Endothelial cell of umbilical vein (primary cell): Measurements from ENCODE around the gene GAS7. TPM values are rescaled to one million over a fixed set of nuclear protein-coding genes. Genes with fewer than 3 reads are reported as not detected.

Source experiments
- BruUV-seq: library from RNA; stranded (reverse); fragments of 400-500 nt; replicated peaks from 2 replicates; lab custom pipeline; 2021; lab: Mats Ljungman, UMichigan
- CTCF ChIA-PET: fragments of 300-600, 350-600 bp; sonication (Branson Sonifier 250); formaldehyde crosslinking; loops from one replicate; lab custom pipeline; 2021; ENCODE audit warnings: antibody characterized with exemption, inconsistent platforms; lab: Charles Lee
- POLR2A ChIA-PET: fragments of 300-600, 350-600 bp; sonication (Branson Sonifier 250); formaldehyde crosslinking; loops from one replicate; lab custom pipeline; 2021; ENCODE audit warnings: antibody characterized with exemption, inconsistent platforms; lab: Charles Lee
- DNase-seq: peaks from one replicate; pipeline ENCODE4 v3.0.0-alpha.2; 2011; ENCODE audit warnings: low read depth, low spot score
- FAIRE-seq: peaks from 2 replicates; lab custom pipeline; 2011; peaks lifted over from hg19 to GRCh38; lab: Jason Lieb, UNC
- H2AFZ ChIP-seq: 2 replicates; pipeline ENCODE4 v1.6.0; 2012; ENCODE audit warnings: low read depth, low read length, control low read depth, inconsistent platforms
- H3K27ac ChIP-seq: 2 replicates; pipeline ENCODE4 v1.5.1; 2011; ENCODE audit warnings: low read depth, mild to moderate bottlenecking, control low read depth, low read length, moderate library complexity; ENCODE audit not compliant: insufficient read depth
- H3K27me3 ChIP-seq, 2 experiments: 2 replicates each; pipeline versions ENCODE4 v1.6.0 to v1.6.1; 2011; ENCODE audit warnings: low read length in 2 of 2, mixed read lengths in 1 of 2; ENCODE audit not compliant: control insufficient read depth in 2 of 2, insufficient read depth in 2 of 2
- H3K36me3 ChIP-seq, 2 experiments: 2 replicates in 1 of 2; 3 replicates in 1 of 2; pipeline ENCODE4 v1.5.1; 2011; ENCODE audit warnings: low read length in 2 of 2, mild to moderate bottlenecking in 1 of 2, moderate library complexity in 1 of 2; ENCODE audit not compliant: control insufficient read depth in 2 of 2, insufficient read depth in 2 of 2; ENCODE audit errors: extremely low read depth in 1 of 2
- H3K4me1 ChIP-seq: 3 replicates; pipeline ENCODE4 v1.5.1; 2011; ENCODE audit warnings: mild to moderate bottlenecking, low read length; ENCODE audit not compliant: control insufficient read depth, insufficient read depth; ENCODE audit errors: extremely low read depth
- H3K4me2 ChIP-seq: 2 replicates; pipeline ENCODE4 v1.6.1; 2011; ENCODE audit warnings: low read length, control low read depth, mixed read lengths; ENCODE audit not compliant: insufficient read depth
- H3K4me3 ChIP-seq, 3 experiments: fragments of 200-600 bp in 1 of 3; sonication (generic), shearing (Covaris generic) in 1 of 3; replicated peaks in 1 of 3; 2 replicates each; pipeline ENCODE4 v1.5.1; 2011 to 2016; ENCODE audit warnings: control low read depth in 3 of 3, low read length in 3 of 3, mild to moderate bottlenecking in 2 of 3, inconsistent platforms in 1 of 3, low read depth in 1 of 3, moderate library complexity in 1 of 3; ENCODE audit not compliant: insufficient read depth in 1 of 3
- H3K79me2 ChIP-seq: 2 replicates; pipeline ENCODE4 v1.6.0; 2012; ENCODE audit warnings: low read length, inconsistent platforms; ENCODE audit not compliant: control insufficient read depth, insufficient read depth
- H3K9ac ChIP-seq: replicated peaks from 2 replicates; pipeline ENCODE3; 2011; ENCODE audit warnings: low read length, control low read depth; ENCODE audit not compliant: insufficient read depth; ENCODE audit errors: extremely low read depth
- H3K9me1 ChIP-seq: replicated peaks from 3 replicates; pipeline ENCODE4 v1.6.0; 2011; ENCODE audit warnings: mild to moderate bottlenecking, low read length; ENCODE audit not compliant: control insufficient read depth, insufficient read depth; ENCODE audit errors: extremely low read depth
- H3K9me3 ChIP-seq: replicated peaks from 2 replicates; pipeline ENCODE4 v1.5.1; 2012; ENCODE audit warnings: low read length, inconsistent platforms; ENCODE audit not compliant: control insufficient read depth, insufficient read depth
- H4K20me1 ChIP-seq: replicated peaks from 2 replicates; pipeline ENCODE3; 2011; ENCODE audit warnings: mild to moderate bottlenecking, low read length; ENCODE audit not compliant: control insufficient read depth, insufficient read depth; ENCODE audit errors: extremely low read depth
- CTCF ChIP-seq, 2 donors: IDR thresholded peaks; 1 replicate in 1 of 2; 2 replicates in 1 of 2; pipeline ENCODE4 v1.5.1; 2011; ENCODE audit warnings: low read length in 2 of 2, mild to moderate bottlenecking in 2 of 2, moderate library complexity in 2 of 2, control low read depth in 1 of 2, inconsistent platforms in 1 of 2, low read depth in 1 of 2; ENCODE audit not compliant: insufficient read depth in 1 of 2; ENCODE audit errors: extremely low read depth in 1 of 2
- EZH2 ChIP-seq: IDR thresholded peaks from 2 replicates; pipeline ENCODE4 v1.6.1; 2012; ENCODE audit warnings: borderline replicate concordance, low read depth, mild to moderate bottlenecking, moderate library complexity, low read length, inconsistent platforms; ENCODE audit not compliant: severe bottlenecking
- FOS ChIP-seq: IDR thresholded peaks from 2 replicates; pipeline ENCODE4 v1.6.1; 2011; ENCODE audit warnings: mild to moderate bottlenecking, low read length, moderate library complexity, borderline replicate concordance; ENCODE audit not compliant: insufficient read depth
- GATA2 ChIP-seq: IDR thresholded peaks from 2 replicates; pipeline ENCODE4 v1.7.0; 2011; ENCODE audit warnings: low read depth, mild to moderate bottlenecking, moderate library complexity, mixed read lengths, low read length; ENCODE audit not compliant: insufficient read length, insufficient read depth
- JUN ChIP-seq: IDR thresholded peaks from 2 replicates; pipeline ENCODE4 v1.6.1; 2011; ENCODE audit warnings: borderline replicate concordance, low read depth; ENCODE audit not compliant: insufficient read length, insufficient read depth
- MAX ChIP-seq: IDR thresholded peaks from 2 replicates; pipeline ENCODE4 v1.6.1; 2011; ENCODE audit not compliant: insufficient read depth, insufficient read length
- MYC ChIP-seq: IDR thresholded peaks from one replicate; pipeline ENCODE4 v1.6.1; 2011; ENCODE audit warnings: mild to moderate bottlenecking, low read depth, low read length
- POLR2A ChIP-seq: IDR thresholded peaks from 2 replicates; pipeline ENCODE4 v1.6.1; 2012; ENCODE audit warnings: low read depth, mild to moderate bottlenecking, control low read depth, low read length
- dilution Hi-C: fragments of 300-500 bp; cut with MboI; formaldehyde crosslinking; loops from one replicate; pipeline ENCODE4 v1.15.0; 2019; ENCODE audit warnings: low sequenced_read_pairs; ENCODE audit not compliant: extremely low pct_ligation_motif_present
- intact Hi-C: fragments of 100-400 bp; cut with micrococcal nuclease; formaldehyde crosslinking; loops from one replicate; pipeline ENCODE4 v1.10.0; 2022
- polyA plus RNA-seq, 4 experiments: library from polyadenylated mRNA; depleted of rRNA in 3 of 4; stranded (reverse) in 3 of 4; unstranded in 1 of 4; fragments of >200 nt; gene quantifications; 2 replicates each; pipeline versions ENCODE4 v1.2.1 to v1.2.3, GENCODE V29; 2011 to 2012; ENCODE audit warnings: missing spikeins in 1 of 4
- total RNA-seq: library from RNA; stranded (reverse); gene quantifications from 2 replicates; pipeline ENCODE4 v1.2.3, GENCODE V29; 2021

The GAS7 gene
- total and polyA plus RNA-seq, 2 donors (not counting 3 experiments of a cell fraction or from before 2014, with no cell fraction given) = not detected

- no TSS peak for BruUV-seq
- no peaks in the 10 kb centered on the region for H3K79me2 ChIP-seq
- no peak overlapping the region for H2AFZ ChIP-seq
- H3K4me3 ChIP-seq = no peak overlapping the region
- H3K4me1 ChIP-seq = no peaks in the 10 kb centered on the region
- no peaks in the 10 kb centered on the region for H3K36me3 ChIP-seq
- no peak for FAIRE-seq
- H3K9me3 ChIP-seq = peaks cover 3% of the 10 kb centered on the region
- H4K20me1 ChIP-seq = no peaks in the 10 kb centered on the region
- DNase-seq = no peak
- dilution Hi-C loops (no loop called here), intact Hi-C loops (no loop called here)
- no peaks in the 10 kb centered on the region for H3K27me3 ChIP-seq
- H3K4me2 ChIP-seq = no peak overlapping the region
- ChIA-PET POLR2A (no interaction called here), CTCF (no interaction called here)
- no peaks in the 10 kb centered on the region for H3K9me1 ChIP-seq
- TF ChIP-seq MAX = no peak
- TF ChIP-seq EZH2 = no peak
- no peak for TF ChIP-seq GATA2
- TF ChIP-seq JUN = no peak
- no peak for TF ChIP-seq POLR2A
- no peak for TF ChIP-seq CTCF (IDR thresholded peaks at IDR 0.05; ENCODE audit: extremely low read depth in 1 of 2, insufficient read depth in 1 of 2, low read depth in 1 of 2, low read length in 2 of 2)
- TF ChIP-seq MYC = no peak
- no peak for TF ChIP-seq FOS
- H3K27ac ChIP-seq = no peak overlapping the region
- no peak overlapping the region for H3K9ac ChIP-seq
Observed at GRCh38 chr17:9957244-9957643, 241.2 kb downstream of the GAS7 start.
